Transverse colon (tissue), 4 donors: ENCODE data around the gene PPP2R3C. TPM values are rescaled to one million over a fixed set of nuclear protein-coding genes. Genes with fewer than 3 reads are reported as not detected.

Source experiments
- DNase-seq: peaks from one replicate; pipeline ENCODE4 v3.0.0-alpha.2; 2019
- H3K27ac ChIP-seq, 4 donors: fragments of 200-600 bp; sonication (generic); 2 replicates each; pipeline ENCODE4 v1.5.1; 2016 to 2018; ENCODE audit warnings: inconsistent platforms in 4 of 4
- H3K27me3 ChIP-seq: fragments of 200-600 bp; sonication (generic); 2 replicates; pipeline ENCODE4 v1.5.1; 2017; ENCODE audit warnings: inconsistent platforms
- H3K36me3 ChIP-seq, 4 donors: fragments of 200-600 bp; sonication (generic); 2 replicates each; pipeline ENCODE4 v1.5.1; 2017 to 2019; ENCODE audit warnings: inconsistent platforms in 4 of 4
- H3K4me1 ChIP-seq, 4 donors: fragments of 200-600 bp; sonication (generic); 2 replicates each; pipeline ENCODE4 v1.5.1; 2017 to 2020; ENCODE audit warnings: inconsistent platforms in 4 of 4
- H3K4me3 ChIP-seq, 4 donors: fragments of 200-600 bp; sonication (generic); 1 replicate in 1 of 4; 2 replicates in 3 of 4; pipeline versions ENCODE4 v1.5.1 to v1.6.1; 2017 to 2019; ENCODE audit warnings: inconsistent platforms in 4 of 4
- H3K9me3 ChIP-seq, 2 donors: fragments of 200-600 bp; sonication (generic); 2 replicates each; pipeline ENCODE4 v1.5.1; 2017 to 2019; ENCODE audit warnings: inconsistent platforms in 2 of 2
- CTCF ChIP-seq, 5 experiments: fragments of 200-600 bp in 3 of 5; fragments of 450-650 bp in 2 of 5; sonication (generic) in 3 of 5; IDR thresholded peaks; 1 replicate in 2 of 5; 2 replicates in 3 of 5; pipeline ENCODE4 v1.5.1; 2016 to 2017; ENCODE audit warnings: antibody characterized with exemption in 5 of 5, inconsistent platforms in 3 of 5, mild to moderate bottlenecking in 2 of 5, moderate library complexity in 1 of 5
- EP300 ChIP-seq: sonication (generic); formaldehyde crosslinking; IDR thresholded peaks from one replicate; pipeline ENCODE4 v1.6.1; 2017; ENCODE audit warnings: antibody characterized with exemption, low read depth
- POLR2A ChIP-seq: fragments of 450-650 bp; IDR thresholded peaks from one replicate; pipeline ENCODE4 v1.6.1; 2016; ENCODE audit warnings: antibody characterized with exemption, mild to moderate bottlenecking, moderate library complexity
- POLR2AphosphoS5 ChIP-seq, 3 donors: sonication (generic); formaldehyde crosslinking; IDR thresholded peaks; one replicate each; pipeline ENCODE4 v1.6.1; 2016; ENCODE audit warnings: antibody characterized with exemption in 3 of 3
- WGBS, 2 donors: methylation state at CpG; one replicate each; pipeline ENCODE4 v1.1.5; 2018; ENCODE audit warnings: low coverage in 1 of 2; 5-methylcytosine and 5-hydroxymethylcytosine counted together
- in situ Hi-C, 4 donors: fragments of 200-750 bp; cut with MboI; loops; one replicate each; pipeline versions ENCODE4 v1.15.0 to v1.15.1; 2017; ENCODE audit warnings: low sequenced_read_pairs in 3 of 4, low pct_ligation_motif_present in 1 of 4, low pct_unique_long_range_greater_than_20kb in 1 of 4
- intact Hi-C: fragments of 100-400 bp; cut with DNase I; formaldehyde crosslinking; loops from one replicate; pipeline ENCODE4 v1.15.1; 2023; ENCODE audit warnings: low total_unique reads
- total RNA-seq, 4 donors: library from RNA; depleted of rRNA; stranded (reverse); fragments of >200 nt; gene quantifications; one replicate each; pipeline ENCODE4 v1.1.0, GENCODE V29; 2016

PPP2R3C gene
- total RNA-seq, 4 donors from 2014 or later = 13.5 to 26.5 (median 19.1) TPM

GRCh38 chr14:35161231-35161630 lies 39.4 kb upstream of the PPP2R3C start:
- DNase-seq = no peak
- Histone ChIP-seq H3K36me3 (no peaks in the 10 kb centered on the region), H3K9me3 (no peaks in the 10 kb centered on the region), H3K4me3 (no peak overlapping the region), H3K27ac (no peak overlapping the region), H3K4me1 (peaks cover 2 to 29% (median 11%) of the 10 kb centered on the region in 4 donors), H3K27me3 (no peaks in the 10 kb centered on the region)
- in situ Hi-C loops = no loop called here
- intact Hi-C loops = no loop called here
- 67 to 86% methylated on average over 5 of the region's 5 CpGs for WGBS, 2 donors
- TF ChIP-seq EP300 (no peak), POLR2AphosphoS5 (IDR thresholded peaks at IDR 0.05) (no peak), CTCF (IDR thresholded peaks at IDR 0.05) (no peak), POLR2A (no peak)

DNA sequence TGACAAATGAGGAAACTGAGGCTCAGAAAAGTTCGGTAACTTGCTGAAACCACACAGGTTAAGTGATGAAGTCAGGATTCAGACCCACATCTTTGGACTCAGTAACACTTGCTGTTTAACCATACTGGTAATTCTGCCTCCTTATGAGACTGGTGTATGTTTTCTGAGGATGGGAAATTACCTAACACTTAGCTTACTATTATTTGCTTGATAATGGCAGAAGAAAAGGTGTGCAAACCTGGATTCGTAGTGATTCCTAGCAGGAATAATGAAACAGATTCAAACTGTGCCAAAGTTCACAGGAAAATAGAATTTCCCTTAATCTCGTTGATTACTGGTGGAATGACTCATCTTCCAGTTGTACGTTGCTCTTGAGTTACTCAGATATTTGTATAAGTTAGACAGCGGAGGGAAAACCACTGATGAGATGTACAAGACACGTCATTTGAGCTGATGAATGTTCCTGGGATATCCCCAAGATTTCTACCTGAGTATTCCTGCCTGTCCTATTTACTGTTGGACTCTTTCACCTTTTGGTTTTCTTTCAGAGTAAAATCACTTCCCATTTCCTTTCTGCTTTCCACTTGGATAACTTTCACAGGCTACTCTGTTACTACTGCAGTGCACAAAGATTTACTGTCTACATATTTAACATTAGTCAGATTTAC lies 38.1 kb upstream of the PPP2R3C start:
- Histone ChIP-seq H3K4me3 (no peak overlapping the region), H3K9me3 (no peaks in the 10 kb centered on the region), H3K36me3 (no peaks in the 10 kb centered on the region), H3K27me3 (no peaks in the 10 kb centered on the region), H3K4me1 (peaks cover 2 to 34% (median 12%) of the 10 kb centered on the region in 4 donors), H3K27ac (peak overlapping the region; percentile 17 to 37 (median 28))
- intact Hi-C loops (no loop called here), in situ Hi-C loops (no loop called here)
- WGBS, 2 donors = 28 to 35% methylated on average over 5 to 6 of the region's 6 CpGs
- peak in 2 of 3 donors; percentile 20 to 44 for TF ChIP-seq POLR2AphosphoS5 (IDR thresholded peaks at IDR 0.05)
- no peak for TF ChIP-seq EP300
- DNase-seq = no peak

- no peak overlapping the region for H3K4me3 ChIP-seq
- no peaks in the 10 kb centered on the region for H3K36me3 ChIP-seq
- WGBS, 2 donors = 82 to 90% methylated on average over 7 to 8 of the region's 8 CpGs
- peaks cover 2 to 30% (median 9%) of the 10 kb centered on the region in 4 donors for H3K4me1 ChIP-seq
- H3K27ac ChIP-seq = no peak overlapping the region
- H3K27me3 ChIP-seq = no peaks in the 10 kb centered on the region
- no peaks in the 10 kb centered on the region for H3K9me3 ChIP-seq
- intact Hi-C loops (no loop called here), in situ Hi-C loops (no loop called here)
- DNase-seq = no peak
- TF ChIP-seq POLR2A = no peak
- TF ChIP-seq POLR2AphosphoS5 (IDR thresholded peaks at IDR 0.05) = no peak
- TF ChIP-seq CTCF (IDR thresholded peaks at IDR 0.05) = no peak
- TF ChIP-seq EP300 = no peak
These were observed 37.3 kb upstream of the PPP2R3C start for GRCh38 chr14:35158951-35159653.

- H3K9me3 ChIP-seq = no peaks in the 10 kb centered on the region
These were observed 36.7 kb upstream of the PPP2R3C start for GRCh38 chr14:35158491-35158890.

More at GRCh38 chr14:35158491-35158890, 36.7 kb upstream of the PPP2R3C start:
- Histone ChIP-seq H3K27me3 (no peaks in the 10 kb centered on the region), H3K36me3 (no peaks in the 10 kb centered on the region), H3K27ac (no peak overlapping the region), H3K4me1 (peaks cover 2 to 30% (median 9%) of the 10 kb centered on the region in 4 donors), H3K4me3 (no peak overlapping the region)
- intact Hi-C loops (no loop called here), in situ Hi-C loops (no loop called here)
- WGBS, 2 donors = 97 to 100% methylated on average over 2 of the region's 2 CpGs
- no peak for TF ChIP-seq POLR2AphosphoS5 (IDR thresholded peaks at IDR 0.05)
- TF ChIP-seq POLR2A = no peak
- no peak for TF ChIP-seq CTCF (IDR thresholded peaks at IDR 0.05)
- TF ChIP-seq EP300 = no peak
- no peak for DNase-seq
